ENCODE measurements around the gene RNF207. TPM values are rescaled to one million over a fixed set of nuclear protein-coding genes. Genes with fewer than 3 reads are reported as not detected.

Gene RNF207
- polyA plus RNA-seq, 3 donors, result 0.10 to 7.7 TPM; not detected in 1

DNA sequence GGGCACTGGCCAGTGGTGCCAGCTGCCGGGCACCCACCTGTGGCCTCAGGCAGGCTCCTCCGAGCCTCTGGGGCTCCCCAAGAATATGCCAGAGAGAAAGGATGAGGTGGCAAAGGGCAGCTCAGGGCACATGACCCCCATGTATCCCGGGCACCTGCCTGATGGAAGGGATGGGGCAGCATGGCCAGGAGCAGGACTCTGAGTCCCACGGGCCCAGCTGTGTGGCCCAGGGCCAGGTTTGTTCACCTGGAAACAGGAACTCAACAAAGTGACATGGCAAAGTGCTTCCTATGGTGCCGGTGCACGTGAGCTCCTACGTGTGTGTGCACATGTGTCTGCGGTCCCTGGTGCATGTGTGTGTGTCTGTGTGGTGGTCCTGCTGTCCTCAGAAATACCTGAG lies 64.5 kb downstream of the RNF207 start:
- H3K4me3 Mint-ChIP-seq, result no peak overlapping the region
- H3K27ac Mint-ChIP-seq, result peak overlapping the region in 1 of 7 donors; percentile 46
- H3K9me3 Mint-ChIP-seq, result no peaks in the 10 kb centered on the region
- H3K27me3 Mint-ChIP-seq (ENCODE audit: low read depth in 3 of 3), result no peaks in the 10 kb centered on the region
- intact Hi-C loops (cut with micrococcal nuclease), result no loop called here
- H3K79me2 ChIP-seq (ENCODE audit: insufficient read depth, low read length), result no peaks in the 10 kb centered on the region
- WGBS (ENCODE audit: insufficient coverage), result 93% methylated on average over 8 of the region's 8 CpGs
- H3K36me3 Mint-ChIP-seq, result no peaks in the 10 kb centered on the region
- no peaks in the 10 kb centered on the region for H4K20me1 ChIP-seq (ENCODE audit: insufficient read depth, low read length)
- no peak overlapping the region for H3K4me3 ChIP-seq (replicated peaks in 1 of 3; ENCODE audit: low read depth in 2 of 3, low read length in 3 of 3)
- no peak overlapping the region for H3K9ac ChIP-seq (ENCODE audit: insufficient read depth, low read length, poor library complexity, severe bottlenecking)
- H3K4me1 Mint-ChIP-seq, result no peaks in the 10 kb centered on the region
- DNase-seq, result no peak
- H3K27me3 ChIP-seq (ENCODE audit: control insufficient read depth in 2 of 2, insufficient read depth in 2 of 2, low read length in 2 of 2), result no peaks in the 10 kb centered on the region
- H3K36me3 ChIP-seq (replicated peaks in 1 of 2; ENCODE audit: control insufficient read depth in 1 of 2, insufficient read depth in 2 of 2, low read length in 2 of 2), result no peaks in the 10 kb centered on the region
- no peaks in the 10 kb centered on the region for H3K4me1 ChIP-seq (ENCODE audit: control insufficient read depth in 1 of 2, insufficient read depth in 2 of 2, low read length in 2 of 2)
- TF ChIP-seq, protein P1, sequence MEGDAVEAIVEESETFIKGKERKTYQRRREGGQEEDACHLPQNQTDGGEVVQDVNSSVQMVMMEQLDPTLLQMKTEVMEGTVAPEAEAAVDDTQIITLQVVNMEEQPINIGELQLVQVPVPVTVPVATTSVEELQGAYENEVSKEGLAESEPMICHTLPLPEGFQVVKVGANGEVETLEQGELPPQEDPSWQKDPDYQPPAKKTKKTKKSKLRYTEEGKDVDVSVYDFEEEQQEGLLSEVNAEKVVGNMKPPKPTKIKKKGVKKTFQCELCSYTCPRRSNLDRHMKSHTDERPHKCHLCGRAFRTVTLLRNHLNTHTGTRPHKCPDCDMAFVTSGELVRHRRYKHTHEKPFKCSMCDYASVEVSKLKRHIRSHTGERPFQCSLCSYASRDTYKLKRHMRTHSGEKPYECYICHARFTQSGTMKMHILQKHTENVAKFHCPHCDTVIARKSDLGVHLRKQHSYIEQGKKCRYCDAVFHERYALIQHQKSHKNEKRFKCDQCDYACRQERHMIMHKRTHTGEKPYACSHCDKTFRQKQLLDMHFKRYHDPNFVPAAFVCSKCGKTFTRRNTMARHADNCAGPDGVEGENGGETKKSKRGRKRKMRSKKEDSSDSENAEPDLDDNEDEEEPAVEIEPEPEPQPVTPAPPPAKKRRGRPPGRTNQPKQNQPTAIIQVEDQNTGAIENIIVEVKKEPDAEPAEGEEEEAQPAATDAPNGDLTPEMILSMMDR (IDR thresholded peaks at IDR 0.05), result no peak
- no peak overlapping the region for H3K27ac ChIP-seq (ENCODE audit: low read depth in 1 of 2, low read length in 2 of 2)
- no peak overlapping the region for H2AFZ ChIP-seq (ENCODE audit: insufficient read depth, low read depth, low read length, poor library complexity, severe bottlenecking)
- no peak overlapping the region for H3K4me2 ChIP-seq (replicated peaks; ENCODE audit: extremely low read depth, low read length, poor library complexity, severe bottlenecking)
- H3K9me3 ChIP-seq (replicated peaks in 1 of 2; ENCODE audit: control insufficient read depth in 1 of 2, insufficient read depth in 1 of 2, low read length in 2 of 2), result no peaks in the 10 kb centered on the region

Other genes with a start within 250 kb of the RNF207 start
- 10 to 100 TPM in 1 of 3 donors, 1 to 10 TPM in 1, under 1 TPM in 1; 0.39 to 13.7 (median 1.2) TPM for gene NPHP4, start 213.7 kb upstream of the RNF207 start, polyA plus RNA-seq
- gene KCNAB2, start 160.2 kb upstream of the RNF207 start, polyA plus RNA-seq, result 100 to 1,000 TPM in 1 of 3 donors, 10 to 100 TPM in 2; 11.5 to 178 (median 22.7) TPM
- under 1 TPM in 1 of 3 donors, not detected in 2; 0.07 TPM for gene CHD5, start 25.8 kb upstream of the RNF207 start, polyA plus RNA-seq
- gene RPL22, start 6.5 kb upstream of the RNF207 start, polyA plus RNA-seq, result 10 to 100 TPM; 62.6 to 97.2 (median 65.6) TPM
- gene ICMT, start 29.8 kb downstream of the RNF207 start, polyA plus RNA-seq, result 10 to 100 TPM in 2 of 3 donors, 1 to 10 TPM in 1; 6.4 to 17.3 (median 17.0) TPM
- gene HES3, start 38.1 kb downstream of the RNF207 start, polyA plus RNA-seq, result not detected
- gene GPR153, start 55.0 kb downstream of the RNF207 start, polyA plus RNA-seq, result under 1 TPM in 2 of 3 donors, not detected in 1; 0.04 to 0.69 TPM
- gene ACOT7, start 187.6 kb downstream of the RNF207 start, polyA plus RNA-seq, result 1 to 10 TPM in 2 of 3 donors, under 1 TPM in 1; 0.63 to 4.3 (median 1.4) TPM
- not detected for gene HES2, start 213.8 kb downstream of the RNF207 start, polyA plus RNA-seq
- not detected for gene ESPN, start 218.7 kb downstream of the RNF207 start, polyA plus RNA-seq